HepG2 (cell line): ENCODE data around the gene SPHK1. TPM values are rescaled to one million over a fixed set of nuclear protein-coding genes. Genes with fewer than 3 reads are reported as not detected.

ENCODE experiments used
- ARID3A ChIP-seq: IDR thresholded peaks from 2 replicates; pipeline ENCODE4 v1.6.1; 2012; ENCODE audit warnings: low read depth, low read length, improper control_type of control experiment
- DBP ChIP-seq: sonication (generic); formaldehyde crosslinking; IDR thresholded peaks from 2 replicates; pipeline ENCODE4 v1.4.0; 2020; ENCODE audit warnings: missing genetic modification reagents; ENCODE audit errors: not compliant biosample characterization
- DMAP1 ChIP-seq: IDR thresholded peaks from 2 replicates; pipeline ENCODE4 v1.6.1; 2016
- KLF9 ChIP-seq: IDR thresholded peaks from 2 replicates; pipeline ENCODE4 v1.6.1; 2016; ENCODE audit warnings: low read depth
- MED1 ChIP-seq: sonication (generic); formaldehyde crosslinking; IDR thresholded peaks from 2 replicates; pipeline ENCODE4 v1.4.0; 2020; ENCODE audit warnings: missing genetic modification reagents
- MLX ChIP-seq: IDR thresholded peaks from 2 replicates; pipeline ENCODE4 v1.6.1; 2016
- PAF1 ChIP-seq: IDR thresholded peaks from 2 replicates; pipeline ENCODE4 v1.6.1; 2016; ENCODE audit warnings: missing genetic modification reagents, missing compliant biosample characterization
- SOX6 ChIP-seq, 2 experiments: fragments of 450-650 bp in 1 of 2; sonication (generic) in 1 of 2; formaldehyde crosslinking in 1 of 2; IDR thresholded peaks; 2 replicates each; pipeline versions ENCODE4 v1.4.0 to v1.6.1; 2017 to 2020; ENCODE audit warnings: antibody characterized with exemption in 1 of 2, mild to moderate bottlenecking in 1 of 2, missing genetic modification reagents in 1 of 2
- TCF7 ChIP-seq: sonication (generic); IDR thresholded peaks from 2 replicates; pipeline ENCODE4 v1.6.1; 2016; ENCODE audit warnings: antibody characterized with exemption, low read depth
- WIZ ChIP-seq: sonication (generic); formaldehyde crosslinking; IDR thresholded peaks from 2 replicates; pipeline ENCODE4 v1.5.1; 2020; ENCODE audit warnings: mild to moderate bottlenecking, missing genetic modification reagents
- ZNF124 ChIP-seq: sonication (generic); formaldehyde crosslinking; IDR thresholded peaks from 2 replicates; pipeline ENCODE4 v1.4.0; 2020; ENCODE audit warnings: missing genetic modification reagents
- ZNF33A ChIP-seq: sonication (generic); formaldehyde crosslinking; IDR thresholded peaks from 2 replicates; pipeline ENCODE4 v1.5.1; 2020; ENCODE audit warnings: missing genetic modification reagents, mild to moderate bottlenecking, moderate library complexity, borderline replicate concordance
- ZNF543 ChIP-seq: sonication (generic); formaldehyde crosslinking; IDR thresholded peaks from 2 replicates; pipeline ENCODE4 v1.4.0; 2020; ENCODE audit warnings: mild to moderate bottlenecking, missing genetic modification reagents
- ZNF563 ChIP-seq: sonication (generic); formaldehyde crosslinking; IDR thresholded peaks from 2 replicates; pipeline ENCODE4 v1.8.0; 2022; ENCODE audit warnings: mild to moderate bottlenecking, moderate library complexity, missing genetic modification reagents
- ZNF777 ChIP-seq: sonication (generic); formaldehyde crosslinking; IDR thresholded peaks from 2 replicates; pipeline ENCODE4 v1.4.0; 2020; ENCODE audit warnings: missing genetic modification reagents
- polyA plus RNA-seq, 8 experiments: library from polyadenylated mRNA; depleted of rRNA in 3 of 8; stranded (reverse) in 7 of 8; unstranded in 1 of 8; fragments of >200 nt; fragmentation: Illumina TruSeq in 4 of 8; extraction: Trizol in 4 of 8; gene quantifications; 2 replicates each; pipeline versions ENCODE4 v1.2.1 to v1.2.3, GENCODE V29; 2011 to 2016; ENCODE audit warnings: low read depth in 4 of 8, missing spikeins in 1 of 8, mixed read lengths in 1 of 8; ENCODE audit not compliant: insufficient read depth in 1 of 8
- total RNA-seq, 5 experiments: library from RNA; depleted of rRNA; stranded (reverse); fragments of >200 nt; fragmentation: Illumina TruSeq; extraction: Trizol; gene quantifications; 2 replicates each; pipeline ENCODE4 v1.2.3, GENCODE V29; 2016; ENCODE audit warnings: low read depth in 1 of 5
- TF ChIP-seq, protein P1 (sequence below): sonication (generic); formaldehyde crosslinking; IDR thresholded peaks from 2 replicates; pipeline ENCODE4 v1.5.0; 2020; ENCODE audit warnings: mild to moderate bottlenecking, missing genetic modification reagents, borderline replicate concordance
- TF ChIP-seq, protein P2 (sequence below): sonication (generic); formaldehyde crosslinking; IDR thresholded peaks from 2 replicates; pipeline ENCODE4 v1.5.1; 2020; ENCODE audit warnings: missing genetic modification reagents, mild to moderate bottlenecking, borderline replicate concordance
- TF ChIP-seq, protein P3 (sequence below): sonication (generic); formaldehyde crosslinking; IDR thresholded peaks from 2 replicates; pipeline ENCODE4 v1.5.0; 2020; ENCODE audit warnings: missing genetic modification reagents

The SPHK1 gene
- total and polyA plus RNA-seq, 2 of the 13 experiments (the other 11 are each of a cell fraction or from before 2014, with no cell fraction given): 129 to 160 TPM

DNA sequence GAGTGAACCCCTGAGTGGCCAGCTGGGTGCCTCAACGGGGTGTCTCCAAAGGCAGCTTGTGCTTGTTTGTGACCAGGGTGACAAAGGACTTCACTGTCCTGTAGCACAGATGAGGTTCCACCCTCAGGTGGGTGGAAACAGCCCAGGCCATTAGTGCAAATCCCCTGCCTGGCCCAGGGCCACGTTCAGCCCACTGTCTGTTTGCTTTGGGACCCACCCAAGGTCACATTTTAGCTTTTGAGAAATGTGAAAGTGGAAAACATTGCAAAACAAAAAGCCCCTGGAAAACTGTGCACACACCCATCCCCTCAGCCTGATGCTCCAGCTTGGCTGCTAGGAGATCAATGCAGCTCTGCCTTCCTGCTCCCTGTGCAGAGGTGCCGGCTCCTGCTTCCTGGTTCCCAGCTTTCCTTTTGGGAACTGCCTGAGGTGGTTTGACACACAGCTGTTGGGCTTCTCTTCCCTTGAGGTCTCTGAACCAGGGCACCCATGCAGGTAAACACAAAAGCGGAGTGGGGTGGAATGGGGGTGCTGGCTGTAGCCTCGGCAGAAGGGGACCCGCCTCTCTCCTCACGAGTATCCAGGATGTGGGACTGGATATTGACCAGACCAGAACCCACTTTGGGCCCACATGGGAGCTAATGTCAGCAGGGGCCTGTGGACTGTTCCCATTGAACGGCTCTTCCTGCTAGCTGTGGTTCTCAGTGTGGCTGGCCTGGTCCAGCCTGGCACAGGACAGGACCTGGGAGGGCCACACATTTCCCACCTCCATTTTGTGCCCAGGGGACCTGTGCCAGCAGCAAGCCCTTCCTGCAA lies 7.9 kb upstream of the SPHK1 start (continued):
- TF ChIP-seq, protein P1, sequence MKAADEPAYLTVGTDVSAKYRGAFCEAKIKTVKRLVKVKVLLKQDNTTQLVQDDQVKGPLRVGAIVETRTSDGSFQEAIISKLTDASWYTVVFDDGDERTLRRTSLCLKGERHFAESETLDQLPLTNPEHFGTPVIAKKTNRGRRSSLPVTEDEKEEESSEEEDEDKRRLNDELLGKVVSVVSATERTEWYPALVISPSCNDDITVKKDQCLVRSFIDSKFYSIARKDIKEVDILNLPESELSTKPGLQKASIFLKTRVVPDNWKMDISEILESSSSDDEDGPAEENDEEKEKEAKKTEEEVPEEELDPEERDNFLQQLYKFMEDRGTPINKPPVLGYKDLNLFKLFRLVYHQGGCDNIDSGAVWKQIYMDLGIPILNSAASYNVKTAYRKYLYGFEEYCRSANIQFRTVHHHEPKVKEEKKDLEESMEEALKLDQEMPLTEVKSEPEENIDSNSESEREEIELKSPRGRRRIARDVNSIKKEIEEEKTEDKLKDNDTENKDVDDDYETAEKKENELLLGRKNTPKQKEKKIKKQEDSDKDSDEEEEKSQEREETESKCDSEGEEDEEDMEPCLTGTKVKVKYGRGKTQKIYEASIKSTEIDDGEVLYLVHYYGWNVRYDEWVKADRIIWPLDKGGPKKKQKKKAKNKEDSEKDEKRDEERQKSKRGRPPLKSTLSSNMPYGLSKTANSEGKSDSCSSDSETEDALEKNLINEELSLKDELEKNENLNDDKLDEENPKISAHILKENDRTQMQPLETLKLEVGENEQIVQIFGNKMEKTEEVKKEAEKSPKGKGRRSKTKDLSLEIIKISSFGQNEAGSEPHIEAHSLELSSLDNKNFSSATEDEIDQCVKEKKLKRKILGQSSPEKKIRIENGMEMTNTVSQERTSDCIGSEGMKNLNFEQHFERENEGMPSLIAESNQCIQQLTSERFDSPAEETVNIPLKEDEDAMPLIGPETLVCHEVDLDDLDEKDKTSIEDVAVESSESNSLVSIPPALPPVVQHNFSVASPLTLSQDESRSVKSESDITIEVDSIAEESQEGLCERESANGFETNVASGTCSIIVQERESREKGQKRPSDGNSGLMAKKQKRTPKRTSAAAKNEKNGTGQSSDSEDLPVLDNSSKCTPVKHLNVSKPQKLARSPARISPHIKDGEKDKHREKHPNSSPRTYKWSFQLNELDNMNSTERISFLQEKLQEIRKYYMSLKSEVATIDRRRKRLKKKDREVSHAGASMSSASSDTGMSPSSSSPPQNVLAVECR (CRISPR knock-in tag): peak; percentile 71
- TF ChIP-seq DBP (no peak), ZNF124 (CRISPR knock-in tag) (peak; percentile 56; the same call in 1 of the 2 replicates), TCF7 (peak; percentile 67), ZNF543 (CRISPR knock-in tag) (no peak; the same call in 1 of the 2 replicates), DMAP1 (CRISPR knock-in tag) (peak; percentile 77; the same call in 1 of the 2 replicates), ARID3A (0 out of 2 replicates have a peak, but pooled peaks have one; percentile 16), WIZ (CRISPR knock-in tag) (no peak), SOX6 (IDR thresholded peaks at IDR 0.05) (no peak), SOX6 (CRISPR knock-in tag; IDR thresholded peaks at IDR 0.05) (peak; percentile 98), ZNF563 (CRISPR knock-in tag) (no peak), ZNF33A (CRISPR knock-in tag) (no peak), MLX (peak; percentile 59), KLF9 (CRISPR knock-in tag) (no peak), ZNF777 (CRISPR knock-in tag) (no peak), MED1 (peak; percentile 97), PAF1 (CRISPR knock-in tag) (no peak)
- TF ChIP-seq, protein P2, sequence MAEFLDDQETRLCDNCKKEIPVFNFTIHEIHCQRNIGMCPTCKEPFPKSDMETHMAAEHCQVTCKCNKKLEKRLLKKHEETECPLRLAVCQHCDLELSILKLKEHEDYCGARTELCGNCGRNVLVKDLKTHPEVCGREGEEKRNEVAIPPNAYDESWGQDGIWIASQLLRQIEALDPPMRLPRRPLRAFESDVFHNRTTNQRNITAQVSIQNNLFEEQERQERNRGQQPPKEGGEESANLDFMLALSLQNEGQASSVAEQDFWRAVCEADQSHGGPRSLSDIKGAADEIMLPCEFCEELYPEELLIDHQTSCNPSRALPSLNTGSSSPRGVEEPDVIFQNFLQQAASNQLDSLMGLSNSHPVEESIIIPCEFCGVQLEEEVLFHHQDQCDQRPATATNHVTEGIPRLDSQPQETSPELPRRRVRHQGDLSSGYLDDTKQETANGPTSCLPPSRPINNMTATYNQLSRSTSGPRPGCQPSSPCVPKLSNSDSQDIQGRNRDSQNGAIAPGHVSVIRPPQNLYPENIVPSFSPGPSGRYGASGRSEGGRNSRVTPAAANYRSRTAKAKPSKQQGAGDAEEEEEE: no peak
- TF ChIP-seq, protein P3, sequence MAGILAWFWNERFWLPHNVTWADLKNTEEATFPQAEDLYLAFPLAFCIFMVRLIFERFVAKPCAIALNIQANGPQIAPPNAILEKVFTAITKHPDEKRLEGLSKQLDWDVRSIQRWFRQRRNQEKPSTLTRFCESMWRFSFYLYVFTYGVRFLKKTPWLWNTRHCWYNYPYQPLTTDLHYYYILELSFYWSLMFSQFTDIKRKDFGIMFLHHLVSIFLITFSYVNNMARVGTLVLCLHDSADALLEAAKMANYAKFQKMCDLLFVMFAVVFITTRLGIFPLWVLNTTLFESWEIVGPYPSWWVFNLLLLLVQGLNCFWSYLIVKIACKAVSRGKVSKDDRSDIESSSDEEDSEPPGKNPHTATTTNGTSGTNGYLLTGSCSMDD (CRISPR knock-in tag): no peak
